GM23248 (cell line): Measurements from ENCODE around the gene MAP3K1.

Source experiments
- EZH2 ChIP-seq: fragments of 200-600 bp; sonication (generic); IDR thresholded peaks from 2 replicates; pipeline ENCODE4 v1.6.1; 2018; ENCODE audit warnings: antibody characterized with exemption, mild to moderate bottlenecking; ENCODE audit not compliant: insufficient read depth, poor library complexity, severe bottlenecking
- EZH2phosphoT487 ChIP-seq: fragments of 200-600 bp; sonication (generic); IDR thresholded peaks from 2 replicates; pipeline ENCODE4 v1.6.1; 2018; ENCODE audit warnings: antibody characterized with exemption, moderate library complexity, mild to moderate bottlenecking, low read depth; ENCODE audit not compliant: insufficient read depth

GRCh38 chr5:56909294-56910209 lies 94.2 kb downstream of the MAP3K1 start, which contains the start of gene SETD9:
- no peak for TF ChIP-seq EZH2
- TF ChIP-seq EZH2phosphoT487 = no peak
